A549 (cell line): ENCODE results near the gene P2RY14.

ENCODE experiments used
- BHLHE40 ChIP-seq: IDR thresholded peaks from 2 replicates; pipeline ENCODE4 v1.6.1; 2012; ENCODE audit warnings: low read depth, low read length, inconsistent platforms
- JUN ChIP-seq, 2 experiments: fragments of >200 bp; sonication (Bioruptor Twin); formaldehyde crosslinking; IDR thresholded peaks; 2 replicates in 1 of 2; 3 replicates in 1 of 2; pipeline ENCODE4 v1.6.1; 2016 to 2017
- KDM1A ChIP-seq: fragments of 200-600 bp; sonication (generic); IDR thresholded peaks from 2 replicates; pipeline ENCODE4 v1.6.1; 2016; ENCODE audit warnings: low read depth, mild to moderate bottlenecking
- MAFK ChIP-seq: fragments of 450-650 bp; IDR thresholded peaks from 2 replicates; pipeline ENCODE4 v1.6.1; 2014; ENCODE audit not compliant: partially characterized antibody
- POLR2A ChIP-seq: IDR thresholded peaks from 2 replicates; pipeline ENCODE4 v1.6.1; 2012; ENCODE audit warnings: mild to moderate bottlenecking, low read length
- RAD21 ChIP-seq, 2 experiments: fragments of >200 bp in 1 of 2; sonication (Bioruptor Twin) in 1 of 2; formaldehyde crosslinking in 1 of 2; IDR thresholded peaks in 1 of 2; conservative IDR thresholded peaks in 1 of 2; 2 replicates in 1 of 2; 3 replicates in 1 of 2; pipeline ENCODE4 v1.6.1; 2012 to 2018; ENCODE audit warnings: inconsistent platforms in 1 of 2
- TF ChIP-seq, protein P1 (sequence below): fragments of >200 bp; sonication (Bioruptor Twin); formaldehyde crosslinking; IDR thresholded peaks from 3 replicates; pipeline ENCODE4 v1.5.1; 2016

DNA sequence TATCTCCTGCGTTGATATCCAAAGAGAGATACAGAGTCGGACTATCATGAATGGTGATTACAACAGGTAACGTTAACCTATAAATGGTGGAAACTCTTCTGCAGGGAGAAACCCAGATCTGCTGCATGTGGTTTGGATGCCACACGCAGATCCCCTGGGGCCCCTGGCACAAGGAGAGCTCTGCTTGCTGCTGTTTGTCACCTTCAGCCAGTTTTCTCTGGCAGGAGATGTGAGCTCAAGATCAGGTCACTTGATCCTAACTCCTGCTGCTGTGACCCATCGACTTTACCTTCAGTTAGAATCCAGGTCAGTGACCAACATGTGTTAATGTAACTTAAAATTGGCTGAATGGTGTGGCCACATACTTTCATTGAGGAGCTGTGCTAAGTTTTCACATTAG is 51.5 kb downstream of the P2RY14 start:
- TF ChIP-seq POLR2A (no peak), JUN (IDR thresholded peaks at IDR 0.05) (no peak), KDM1A (no peak), MAFK (no peak), RAD21 (conservative IDR thresholded peaks at IDR 0.05 in 1 of 2, IDR thresholded peaks at IDR 0.05 in 1 of 2) (no peak), BHLHE40 (no peak)
- TF ChIP-seq, protein P1, sequence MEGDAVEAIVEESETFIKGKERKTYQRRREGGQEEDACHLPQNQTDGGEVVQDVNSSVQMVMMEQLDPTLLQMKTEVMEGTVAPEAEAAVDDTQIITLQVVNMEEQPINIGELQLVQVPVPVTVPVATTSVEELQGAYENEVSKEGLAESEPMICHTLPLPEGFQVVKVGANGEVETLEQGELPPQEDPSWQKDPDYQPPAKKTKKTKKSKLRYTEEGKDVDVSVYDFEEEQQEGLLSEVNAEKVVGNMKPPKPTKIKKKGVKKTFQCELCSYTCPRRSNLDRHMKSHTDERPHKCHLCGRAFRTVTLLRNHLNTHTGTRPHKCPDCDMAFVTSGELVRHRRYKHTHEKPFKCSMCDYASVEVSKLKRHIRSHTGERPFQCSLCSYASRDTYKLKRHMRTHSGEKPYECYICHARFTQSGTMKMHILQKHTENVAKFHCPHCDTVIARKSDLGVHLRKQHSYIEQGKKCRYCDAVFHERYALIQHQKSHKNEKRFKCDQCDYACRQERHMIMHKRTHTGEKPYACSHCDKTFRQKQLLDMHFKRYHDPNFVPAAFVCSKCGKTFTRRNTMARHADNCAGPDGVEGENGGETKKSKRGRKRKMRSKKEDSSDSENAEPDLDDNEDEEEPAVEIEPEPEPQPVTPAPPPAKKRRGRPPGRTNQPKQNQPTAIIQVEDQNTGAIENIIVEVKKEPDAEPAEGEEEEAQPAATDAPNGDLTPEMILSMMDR = no peak
